ENCODE results near the gene RIOK3. TPM values are rescaled to one million over a fixed set of nuclear protein-coding genes. Genes with fewer than 3 reads are reported as not detected.
A peak's percentile ranks its signal among the peaks of the same experiment; 100 is the strongest.

The RIOK3 gene
- total RNA-seq, 1 experiment from 2014 or later = 42.5 TPM

DNA sequence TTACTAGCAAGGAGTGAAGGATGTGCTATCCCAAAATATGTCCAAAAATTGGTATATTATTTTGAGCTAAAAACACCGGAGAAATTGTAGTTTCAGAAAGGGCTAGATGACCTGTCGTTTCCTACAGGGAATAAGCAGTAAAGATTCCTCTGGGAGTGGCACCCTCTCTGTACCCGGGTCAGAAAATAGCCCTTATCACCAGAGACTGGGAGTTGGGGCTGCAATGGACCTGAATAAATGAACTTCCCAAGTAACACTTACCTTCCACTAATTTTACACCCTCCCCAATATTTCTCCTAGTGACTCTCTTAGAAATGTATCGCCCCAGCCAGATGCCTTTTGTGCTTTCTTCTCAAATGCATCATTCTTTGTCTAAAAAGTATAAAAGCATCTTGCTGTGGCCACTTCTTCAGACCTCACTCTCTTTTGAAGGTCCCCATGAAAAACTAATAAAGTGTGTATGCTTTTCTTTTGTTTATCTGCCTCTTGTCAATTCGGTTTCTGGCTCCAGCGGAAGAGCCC is 49.5 kb downstream of the RIOK3 start:
- ChIA-PET POLR2A (no interaction called here), CTCF (interaction anchor here (1.2 to 3.8 kb wide), 2 partner anchors 200 to 519 kb away, joined by 3 to 14 read pairs; no protein-coding TSS in a partner anchor), RAD21 (ENCODE audit: low non-redundant PET in 1 of 2, low total read pairs in 2 of 2, uncharacterized antibody in 2 of 2, unreplicated experiment in 2 of 2) (no interaction called here)
- TSS peak; percentile 90 for BruUV-seq (replicated peaks)
- Histone ChIP-seq H3K4me3 (replicated peaks in 1 of 2; ENCODE audit: low read depth in 1 of 2, low read length in 2 of 2) (peak overlapping the region; percentile 52 to 92), H3K27ac (ENCODE audit: low read depth, low read length) (peak overlapping the region; percentile 46; the same call in 1 of the 2 replicates), H3K4me1 (ENCODE audit: control insufficient read depth in 1 of 2, insufficient read depth in 2 of 2, low read length in 2 of 2) (peaks cover 10 to 33% of the 10 kb centered on the region in 2 experiments; a peak in 3 of 4 replicates), H3K9me3 (ENCODE audit: control insufficient read depth in 1 of 2, insufficient read depth in 1 of 2, low read depth in 1 of 2, low read length in 2 of 2) (no peaks in the 10 kb centered on the region), H4K20me1 (ENCODE audit: insufficient read depth) (no peaks in the 10 kb centered on the region), H3K4me2 (ENCODE audit: low read length) (peak overlapping the region; percentile 93), H3K9me2 (ENCODE audit: insufficient read depth) (no peaks in the 10 kb centered on the region), H3K27me3 (ENCODE audit: insufficient read depth, low read length) (no peaks in the 10 kb centered on the region), H3K9ac (ENCODE audit: low read length) (peak overlapping the region; percentile 81), H2AFZ (ENCODE audit: low read depth, low read length, poor library complexity, severe bottlenecking) (peak overlapping the region; percentile 73), H3K36me3 (ENCODE audit: control insufficient read depth in 1 of 2, insufficient read depth in 2 of 2, low read length in 2 of 2) (peaks cover 0 to 7% of the 10 kb centered on the region in 2 experiments; a peak in 1 of 4 replicates), H3K79me2 (ENCODE audit: insufficient read depth, low read length) (peaks cover 30% of the 10 kb centered on the region)
- DNase-seq (ENCODE audit: low read depth, low spot score) (no peak), ATAC-seq (no peak)
- intact Hi-C loops (cut with micrococcal nuclease) = loop anchor here (5.0 to 10.0 kb wide), 2 partner anchors 370 to 708 kb away; no protein-coding TSS in a partner anchor
- TF ChIP-seq SP1 (IDR thresholded peaks at IDR 0.05; ENCODE audit: low read depth) = no peak
- no peak for TF ChIP-seq RAD21 (IDR thresholded peaks at IDR 0.05; ENCODE audit: low read depth)
- TF ChIP-seq SIN3A (IDR thresholded peaks at IDR 0.05; ENCODE audit: low read depth) = no peak
- no peak for TF ChIP-seq POLR2AphosphoS5 (IDR thresholded peaks at IDR 0.05; ENCODE audit: low read depth, low read length)

DNA sequence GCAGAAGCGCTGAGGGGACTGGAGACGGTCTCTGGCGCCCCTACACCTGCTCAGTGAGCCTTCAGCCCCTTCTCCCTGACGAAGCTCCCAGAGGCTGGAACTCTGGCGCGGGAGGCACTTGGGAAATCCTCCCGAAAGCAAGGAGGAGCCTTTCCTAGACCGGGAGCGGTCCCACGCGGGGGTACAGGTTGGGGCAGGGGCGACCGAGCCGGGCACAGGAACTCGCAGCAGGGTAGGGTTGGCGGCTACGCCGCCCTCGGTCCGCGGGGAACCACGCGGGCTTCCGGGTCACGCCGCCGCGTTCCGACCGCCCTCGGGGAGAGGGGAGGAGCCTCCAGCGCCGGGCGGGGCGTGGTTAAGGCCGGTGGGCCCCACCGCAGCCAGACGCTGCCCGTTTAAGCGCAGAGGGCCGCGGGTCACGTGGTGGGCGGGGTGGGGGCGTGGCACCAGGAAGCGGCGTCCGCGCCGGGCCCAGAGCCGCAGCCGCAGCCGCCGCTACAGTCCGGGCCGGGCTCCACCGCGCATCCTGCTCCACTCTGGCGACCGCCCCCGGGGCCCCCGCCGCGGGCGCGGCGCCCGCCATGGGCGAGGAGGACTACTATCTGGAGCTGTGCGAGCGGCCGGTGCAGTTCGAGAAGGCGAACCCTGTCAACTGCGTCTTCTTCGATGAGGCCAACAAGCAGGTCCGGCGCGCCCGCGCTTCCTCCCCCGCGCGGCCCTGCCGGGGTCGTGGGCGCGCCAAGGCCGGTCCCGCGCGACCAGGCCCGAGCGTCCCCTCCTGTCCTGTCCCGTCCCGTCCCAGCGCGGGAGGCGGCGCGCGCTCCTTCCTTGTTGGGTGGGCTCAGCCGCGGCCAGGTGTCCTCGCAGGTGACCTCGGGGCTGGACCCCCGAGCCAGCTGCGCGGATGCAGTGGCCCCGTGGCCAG is 50.2 kb downstream of the RIOK3 start, which contains the start of gene RMC1:
RMC1 (plus strand) TSS at position 474 of the 925 bp plus-strand sequence; CDS start at position 582, 108 bp downstream.
- peaks cover 0 to 7% of the 10 kb centered on the region in 2 experiments; a peak in 1 of 4 replicates for H3K36me3 ChIP-seq (ENCODE audit: control insufficient read depth in 1 of 2, insufficient read depth in 2 of 2, low read length in 2 of 2)
- peaks cover 10 to 33% of the 10 kb centered on the region in 2 experiments; a peak in 3 of 4 replicates for H3K4me1 ChIP-seq (ENCODE audit: control insufficient read depth in 1 of 2, insufficient read depth in 2 of 2, low read length in 2 of 2)
- no peaks in the 10 kb centered on the region for H4K20me1 ChIP-seq (ENCODE audit: insufficient read depth)
- H3K4me3 ChIP-seq (replicated peaks in 1 of 2; ENCODE audit: low read depth in 1 of 2, low read length in 2 of 2) = peak within 1 kb of the TSS; percentile 79 to 92
- peak within 1 kb of the TSS; percentile 81 for H3K9ac ChIP-seq (ENCODE audit: low read length)
- H3K9me2 ChIP-seq (ENCODE audit: insufficient read depth) = no peaks in the 10 kb centered on the region
- CTCF ChIA-PET = interaction anchor here (1.2 to 3.8 kb wide), 2 partner anchors 200 to 520 kb away, joined by 3 to 14 read pairs; no protein-coding TSS in a partner anchor
- ATAC-seq = peak; percentile 85
- H3K9me3 ChIP-seq (ENCODE audit: control insufficient read depth in 1 of 2, insufficient read depth in 1 of 2, low read depth in 1 of 2, low read length in 2 of 2) = no peaks in the 10 kb centered on the region
- BruUV-seq (replicated peaks) = no TSS peak
- H3K4me2 ChIP-seq (ENCODE audit: low read length) = peak within 1 kb of the TSS; percentile 93
- H3K27me3 ChIP-seq (ENCODE audit: insufficient read depth, low read length) = no peaks in the 10 kb centered on the region
- peak within 1 kb of the TSS; percentile 70 for H3K27ac ChIP-seq (ENCODE audit: low read depth, low read length)
- H2AFZ ChIP-seq (ENCODE audit: low read depth, low read length, poor library complexity, severe bottlenecking) = peak within 1 kb of the TSS; percentile 73
- intact Hi-C loops (cut with micrococcal nuclease) = loop anchor here (5.0 to 10.0 kb wide), 2 partner anchors 371 to 708 kb away; no protein-coding TSS in a partner anchor
- peak; percentile 81 for DNase-seq (ENCODE audit: low read depth, low spot score)
- H3K79me2 ChIP-seq (ENCODE audit: insufficient read depth, low read length) = peaks cover 33% of the 10 kb centered on the region
- RAD21 ChIA-PET (ENCODE audit: low non-redundant PET in 1 of 2, low total read pairs in 2 of 2, uncharacterized antibody in 2 of 2, unreplicated experiment in 2 of 2) = no interaction called here
- POLR2A ChIA-PET = no interaction called here
- TF ChIP-seq JUND (IDR thresholded peaks at IDR 0.05) (no peak), SP1 (IDR thresholded peaks at IDR 0.05; ENCODE audit: low read depth) (peak; percentile 93), SIN3A (IDR thresholded peaks at IDR 0.05; ENCODE audit: low read depth) (peak; percentile 87), TCF7L2 (IDR thresholded peaks at IDR 0.05; ENCODE audit: borderline replicate concordance, extremely low read depth, insufficient read depth, insufficient read length) (no peak), ZNF274 (IDR thresholded peaks at IDR 0.05; ENCODE audit: low read depth, low read length) (no peak), POLR2AphosphoS5 (IDR thresholded peaks at IDR 0.05; ENCODE audit: low read depth, low read length) (peak; percentile 87), CBX3 (IDR thresholded peaks at IDR 0.05; ENCODE audit: low read depth) (peak; percentile 65; the same call in 1 of the 2 replicates), ELF1 (IDR thresholded peaks at IDR 0.05; ENCODE audit: borderline replicate concordance, low read depth) (peak; percentile 78), CEBPB (IDR thresholded peaks at IDR 0.05; ENCODE audit: low read depth) (no peak), SRF (IDR thresholded peaks at IDR 0.05; ENCODE audit: low read depth) (no peak), EZH2phosphoT487 (IDR thresholded peaks at IDR 0.05; ENCODE audit: borderline replicate concordance) (no peak)
- TF ChIP-seq, protein P1, sequence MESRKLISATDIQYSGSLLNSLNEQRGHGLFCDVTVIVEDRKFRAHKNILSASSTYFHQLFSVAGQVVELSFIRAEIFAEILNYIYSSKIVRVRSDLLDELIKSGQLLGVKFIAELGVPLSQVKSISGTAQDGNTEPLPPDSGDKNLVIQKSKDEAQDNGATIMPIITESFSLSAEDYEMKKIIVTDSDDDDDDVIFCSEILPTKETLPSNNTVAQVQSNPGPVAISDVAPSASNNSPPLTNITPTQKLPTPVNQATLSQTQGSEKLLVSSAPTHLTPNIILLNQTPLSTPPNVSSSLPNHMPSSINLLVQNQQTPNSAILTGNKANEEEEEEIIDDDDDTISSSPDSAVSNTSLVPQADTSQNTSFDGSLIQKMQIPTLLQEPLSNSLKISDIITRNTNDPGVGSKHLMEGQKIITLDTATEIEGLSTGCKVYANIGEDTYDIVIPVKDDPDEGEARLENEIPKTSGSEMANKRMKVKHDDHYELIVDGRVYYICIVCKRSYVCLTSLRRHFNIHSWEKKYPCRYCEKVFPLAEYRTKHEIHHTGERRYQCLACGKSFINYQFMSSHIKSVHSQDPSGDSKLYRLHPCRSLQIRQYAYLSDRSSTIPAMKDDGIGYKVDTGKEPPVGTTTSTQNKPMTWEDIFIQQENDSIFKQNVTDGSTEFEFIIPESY (IDR thresholded peaks at IDR 0.05; ENCODE audit: extremely low read depth, insufficient replicate concordance, low read length) = no peak
- TF ChIP-seq, protein P2, sequence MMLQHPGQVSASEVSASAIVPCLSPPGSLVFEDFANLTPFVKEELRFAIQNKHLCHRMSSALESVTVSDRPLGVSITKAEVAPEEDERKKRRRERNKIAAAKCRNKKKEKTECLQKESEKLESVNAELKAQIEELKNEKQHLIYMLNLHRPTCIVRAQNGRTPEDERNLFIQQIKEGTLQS (IDR thresholded peaks at IDR 0.05) = no peak

Measured in HCT116 (cell line).